Left kidney (tissue), 2 donors: ENCODE results near the gene C11orf86. TPM values are rescaled to one million over a fixed set of nuclear protein-coding genes. Genes with fewer than 3 reads are reported as not detected.

Experiments used
- DNase-seq: peaks from one replicate; pipeline ENCODE4 v3.0.0-alpha.2; 2013
- polyA plus RNA-seq: library from polyadenylated mRNA; unstranded; fragments of 120-200 nt; gene quantifications from one replicate; pipeline ENCODE4 v1.2.1, GENCODE V29; 2013; ENCODE audit not compliant: insufficient read length

C11orf86 gene
- polyA plus RNA-seq, 1 donor: not detected

- DNase-seq: no peak
Observed at GRCh38 chr11:67025750-67026149, 50.6 kb downstream of the C11orf86 start.

Other genes starting within 250 kb of the C11orf86 start
- gene SPTBN2, start 246.1 kb upstream of the C11orf86 start, polyA plus RNA-seq: 51.5 TPM
- 24.3 TPM for gene RCE1, start 131.9 kb upstream of the C11orf86 start, polyA plus RNA-seq
- gene LRFN4, start 118.2 kb upstream of the C11orf86 start, polyA plus RNA-seq: 11.5 TPM
- 39.9 TPM for gene PC, start 16.9 kb upstream of the C11orf86 start, polyA plus RNA-seq
- 0.13 TPM for gene SYT12, start 47.8 kb downstream of the C11orf86 start, polyA plus RNA-seq
- gene RHOD, start 81.5 kb downstream of the C11orf86 start, polyA plus RNA-seq: 8.0 TPM
- gene KDM2A, start 144.0 kb downstream of the C11orf86 start, polyA plus RNA-seq: 87.2 TPM